HepG2 (cell line): Measurements from ENCODE around the gene FBXO39. TPM values are rescaled to one million over a fixed set of nuclear protein-coding genes. Genes with fewer than 3 reads are reported as not detected.

Source experiments
- ARID5B ChIP-seq: IDR thresholded peaks from 2 replicates; pipeline ENCODE4 v1.4.0; 2020; ENCODE audit warnings: mild to moderate bottlenecking, missing genetic modification reagents
- ASH2L ChIP-seq: fragments of 300-600, 200-600 bp; sonication (generic); IDR thresholded peaks from 2 replicates; pipeline ENCODE4 v1.7.0; 2017; ENCODE audit warnings: low read depth, mild to moderate bottlenecking, moderate library complexity, mixed read lengths, low read length; ENCODE audit not compliant: insufficient read length
- ATF7 ChIP-seq, 2 experiments: fragments of 450-650 bp in 1 of 2; sonication (generic) in 1 of 2; formaldehyde crosslinking in 1 of 2; IDR thresholded peaks; 2 replicates each; pipeline versions ENCODE4 v1.4.0 to v1.6.1; 2016 to 2020; ENCODE audit warnings: antibody characterized with exemption in 1 of 2, mild to moderate bottlenecking in 1 of 2, missing genetic modification reagents in 1 of 2
- CHD4 ChIP-seq: fragments of 200-600 bp; sonication (generic); IDR thresholded peaks from 2 replicates; pipeline ENCODE4 v1.7.0; 2017; ENCODE audit warnings: mild to moderate bottlenecking, low read length, borderline replicate concordance
- CREM ChIP-seq, 2 experiments: sonication (generic) in 1 of 2; formaldehyde crosslinking in 1 of 2; IDR thresholded peaks; 2 replicates each; pipeline versions ENCODE4 v1.4.0 to v1.6.1; 2016 to 2020; ENCODE audit warnings: antibody characterized with exemption in 1 of 2, mild to moderate bottlenecking in 1 of 2, missing genetic modification reagents in 1 of 2
- EHMT2 ChIP-seq: fragments of 200-600 bp; sonication (generic); IDR thresholded peaks from 2 replicates; pipeline ENCODE4 v1.7.0; 2017; ENCODE audit warnings: antibody characterized with exemption, low read depth, low read length, borderline replicate concordance
- HNF4A ChIP-seq: sonication (generic); formaldehyde crosslinking; IDR thresholded peaks from 2 replicates; pipeline ENCODE4 v1.4.0; 2020; ENCODE audit warnings: missing genetic modification reagents
- ISL2 ChIP-seq: sonication (generic); formaldehyde crosslinking; IDR thresholded peaks from 2 replicates; pipeline ENCODE4 v1.5.0; 2020; ENCODE audit warnings: missing genetic modification reagents
- KMT2B ChIP-seq: IDR thresholded peaks from 2 replicates; pipeline ENCODE4 v1.6.1; 2016; ENCODE audit warnings: missing genetic modification reagents, missing compliant biosample characterization
- MIXL1 ChIP-seq: IDR thresholded peaks from 2 replicates; pipeline ENCODE4 v1.6.1; 2016
- PHF20 ChIP-seq: sonication (generic); formaldehyde crosslinking; IDR thresholded peaks from 2 replicates; pipeline ENCODE4 v1.5.0; 2020; ENCODE audit warnings: mild to moderate bottlenecking, missing genetic modification reagents
- PITX1 ChIP-seq: sonication (generic); formaldehyde crosslinking; IDR thresholded peaks from 2 replicates; pipeline ENCODE4 v1.5.1; 2020; ENCODE audit warnings: mild to moderate bottlenecking, missing genetic modification reagents
- REL ChIP-seq: sonication (generic); formaldehyde crosslinking; conservative IDR thresholded peaks from 2 replicates; pipeline ENCODE4 v1.8.0; 2022; ENCODE audit warnings: mild to moderate bottlenecking, missing genetic modification reagents, moderate library complexity
- STAG1 ChIP-seq: sonication (generic); formaldehyde crosslinking; IDR thresholded peaks from 2 replicates; pipeline ENCODE4 v1.4.0; 2020; ENCODE audit warnings: missing genetic modification reagents
- UBTF ChIP-seq: sonication (generic); formaldehyde crosslinking; IDR thresholded peaks from 2 replicates; pipeline ENCODE4 v1.4.0; 2020; ENCODE audit warnings: mild to moderate bottlenecking, missing genetic modification reagents
- ZMYM4 ChIP-seq: sonication (generic); formaldehyde crosslinking; IDR thresholded peaks from 2 replicates; pipeline ENCODE4 v1.8.1; 2023; ENCODE audit warnings: mild to moderate bottlenecking, missing genetic modification reagents
- ZNF556 ChIP-seq: sonication (generic); formaldehyde crosslinking; IDR thresholded peaks from 2 replicates; pipeline ENCODE4 v1.4.0; 2020; ENCODE audit warnings: mild to moderate bottlenecking, missing genetic modification reagents, borderline replicate concordance
- ZSCAN22 ChIP-seq: sonication (generic); formaldehyde crosslinking; IDR thresholded peaks from 2 replicates; pipeline ENCODE4 v1.4.0; 2020; ENCODE audit warnings: mild to moderate bottlenecking, missing genetic modification reagents
- ZZZ3 ChIP-seq: sonication (generic); formaldehyde crosslinking; IDR thresholded peaks from 2 replicates; pipeline ENCODE4 v1.4.0; 2020; ENCODE audit warnings: missing genetic modification reagents, mild to moderate bottlenecking, borderline replicate concordance
- polyA plus RNA-seq, 8 experiments: library from polyadenylated mRNA; depleted of rRNA in 3 of 8; stranded (reverse) in 7 of 8; unstranded in 1 of 8; fragments of >200 nt; fragmentation: Illumina TruSeq in 4 of 8; extraction: Trizol in 4 of 8; gene quantifications; 2 replicates each; pipeline versions ENCODE4 v1.2.1 to v1.2.3, GENCODE V29; 2011 to 2016; ENCODE audit warnings: low read depth in 4 of 8, missing spikeins in 1 of 8, mixed read lengths in 1 of 8; ENCODE audit not compliant: insufficient read depth in 1 of 8
- total RNA-seq, 5 experiments: library from RNA; depleted of rRNA; stranded (reverse); fragments of >200 nt; fragmentation: Illumina TruSeq; extraction: Trizol; gene quantifications; 2 replicates each; pipeline ENCODE4 v1.2.3, GENCODE V29; 2016; ENCODE audit warnings: low read depth in 1 of 5
- TF ChIP-seq, protein P1 (sequence below): sonication (generic); formaldehyde crosslinking; IDR thresholded peaks from 2 replicates; pipeline ENCODE4 v1.5.0; 2020; ENCODE audit warnings: mild to moderate bottlenecking, missing genetic modification reagents

FBXO39 gene
- total and polyA plus RNA-seq, 2 of the 13 experiments (the other 11 are each of a cell fraction or from before 2014, with no cell fraction given): 0.09 TPM; not detected in 1

DNA sequence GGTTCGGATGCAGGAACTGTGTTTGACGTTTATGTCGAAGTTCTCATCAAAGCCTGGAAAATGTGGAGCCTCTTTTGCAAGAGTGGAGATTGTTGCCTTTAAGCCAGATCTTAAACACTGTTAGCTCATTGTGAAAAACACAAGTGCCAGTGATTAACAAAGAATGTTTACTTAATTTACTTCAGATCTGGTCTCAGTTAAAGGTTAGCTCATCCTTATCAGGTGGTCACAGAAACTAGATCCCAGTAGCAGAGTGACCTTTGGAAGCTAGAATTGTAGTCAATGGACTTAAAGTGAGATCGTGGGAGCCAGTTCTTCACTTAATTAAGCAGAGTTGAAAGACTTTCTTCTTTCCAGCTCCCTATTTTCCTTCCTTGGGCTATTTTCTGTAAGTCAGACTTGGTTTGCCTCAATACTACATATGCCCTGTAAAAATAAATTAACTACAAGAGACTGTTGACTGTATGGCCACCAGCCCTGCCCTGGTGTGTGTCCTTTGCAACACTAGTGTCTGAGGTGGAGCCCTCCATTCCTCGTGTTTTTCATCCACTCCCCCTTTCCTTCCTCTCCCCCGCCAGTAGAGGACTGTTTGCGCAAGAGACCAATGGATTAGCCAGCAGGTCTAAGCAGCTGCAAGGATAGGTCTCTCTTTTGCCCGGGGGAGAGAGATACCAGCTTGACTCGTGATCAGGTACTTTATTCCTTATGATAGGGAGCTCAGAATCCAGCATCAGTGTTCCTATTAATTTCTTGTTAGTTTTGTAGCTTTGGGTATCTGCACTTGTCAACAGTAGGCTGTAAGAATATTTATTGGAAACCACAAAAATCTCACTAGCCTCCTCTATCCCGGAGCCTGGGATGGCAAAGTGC is 20.2 kb downstream of the FBXO39 start (continued):
- peak; percentile 59; the same call in 1 of the 2 replicates for TF ChIP-seq ISL2
- TF ChIP-seq PITX1 (CRISPR knock-in tag): peak; percentile 22; the same call in 1 of the 2 replicates
- TF ChIP-seq CREM (IDR thresholded peaks at IDR 0.05): peak; percentile 48; the same call in 1 of the 2 replicates
- no peak for TF ChIP-seq CREM (CRISPR knock-in tag; IDR thresholded peaks at IDR 0.05)
- peak; percentile 55; the same call in 1 of the 2 replicates for TF ChIP-seq ARID5B (CRISPR knock-in tag)
- 0 out of 2 replicates have a peak, but pooled peaks have one; percentile 22 for TF ChIP-seq PHF20 (CRISPR knock-in tag)
- TF ChIP-seq STAG1 (CRISPR knock-in tag): peak; percentile 12; the same call in 1 of the 2 replicates
- TF ChIP-seq CHD4: peak; percentile 61
- TF ChIP-seq EHMT2: peak; percentile 68; the same call in 1 of the 2 replicates
- TF ChIP-seq UBTF (CRISPR knock-in tag): 0 out of 2 replicates have a peak, but pooled peaks have one; percentile 23
- 0 out of 2 replicates have a peak, but pooled peaks have one; percentile 22 for TF ChIP-seq ZNF556 (CRISPR knock-in tag)
- peak; percentile 54 for TF ChIP-seq ZMYM4
- peak; percentile 88 for TF ChIP-seq HNF4A (CRISPR knock-in tag)
- TF ChIP-seq ZZZ3 (CRISPR knock-in tag): peak; percentile 18; the same call in 1 of the 2 replicates
- TF ChIP-seq ATF7 (IDR thresholded peaks at IDR 0.05): 0 out of 2 replicates have a peak, but pooled peaks have one; percentile 4
- TF ChIP-seq ATF7 (CRISPR knock-in tag; IDR thresholded peaks at IDR 0.05): no peak; the same call in 1 of the 2 replicates
- TF ChIP-seq MIXL1 (CRISPR knock-in tag): peak; percentile 82
- 0 out of 2 replicates have a peak, but pooled peaks have one; percentile 40 for TF ChIP-seq REL
- TF ChIP-seq ASH2L: peak; percentile 79
- TF ChIP-seq ZSCAN22 (CRISPR knock-in tag): peak; percentile 40; the same call in 1 of the 2 replicates
- TF ChIP-seq KMT2B (CRISPR knock-in tag): peak; percentile 20; the same call in 1 of the 2 replicates
- TF ChIP-seq, protein P1, sequence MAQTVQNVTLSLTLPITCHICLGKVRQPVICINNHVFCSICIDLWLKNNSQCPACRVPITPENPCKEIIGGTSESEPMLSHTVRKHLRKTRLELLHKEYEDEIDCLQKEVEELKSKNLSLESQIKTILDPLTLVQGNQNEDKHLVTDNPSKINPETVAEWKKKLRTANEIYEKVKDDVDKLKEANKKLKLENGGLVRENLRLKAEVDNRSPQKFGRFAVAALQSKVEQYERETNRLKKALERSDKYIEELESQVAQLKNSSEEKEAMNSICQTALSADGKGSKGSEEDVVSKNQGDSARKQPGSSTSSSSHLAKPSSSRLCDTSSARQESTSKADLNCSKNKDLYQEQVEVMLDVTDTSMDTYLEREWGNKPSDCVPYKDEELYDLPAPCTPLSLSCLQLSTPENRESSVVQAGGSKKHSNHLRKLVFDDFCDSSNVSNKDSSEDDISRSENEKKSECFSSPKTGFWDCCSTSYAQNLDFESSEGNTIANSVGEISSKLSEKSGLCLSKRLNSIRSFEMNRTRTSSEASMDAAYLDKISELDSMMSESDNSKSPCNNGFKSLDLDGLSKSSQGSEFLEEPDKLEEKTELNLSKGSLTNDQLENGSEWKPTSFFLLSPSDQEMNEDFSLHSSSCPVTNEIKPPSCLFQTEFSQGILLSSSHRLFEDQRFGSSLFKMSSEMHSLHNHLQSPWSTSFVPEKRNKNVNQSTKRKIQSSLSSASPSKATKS (CRISPR knock-in tag): no peak
